Measurements from ENCODE around the gene PLXNA2. TPM values are rescaled to one million over a fixed set of nuclear protein-coding genes. Genes with fewer than 3 reads are reported as not detected.

Gene PLXNA2
- total RNA-seq, 2 experiments from 2014 or later, result 0.23 TPM; not detected in 1

GRCh38 chr1:208025031-208025430, 219.2 kb downstream of the PLXNA2 start:
- CTCF ChIA-PET (ENCODE audit: unreplicated experiment), result no interaction called here
- intact Hi-C loops (cut with micrococcal nuclease; ENCODE audit: unreplicated experiment), result no loop called here
- no peak for DNase-seq (ENCODE audit: low spot score)

GRCh38 chr1:208024406-208024805, 219.8 kb downstream of the PLXNA2 start:
- H3K9me3 ChIP-seq (ENCODE audit: low read length), result no peaks in the 10 kb centered on the region
- intact Hi-C loops (cut with micrococcal nuclease; ENCODE audit: unreplicated experiment), result no loop called here
- DNase-seq (ENCODE audit: low spot score), result no peak
- no peaks in the 10 kb centered on the region for H3K9me2 ChIP-seq (ENCODE audit: insufficient read depth, low read length)
- H4K20me1 ChIP-seq (ENCODE audit: insufficient read depth, low read length), result no peaks in the 10 kb centered on the region
- CTCF ChIA-PET (ENCODE audit: unreplicated experiment), result no interaction called here
- H3K79me2 ChIP-seq (ENCODE audit: insufficient read depth, low read depth, low read length), result no peaks in the 10 kb centered on the region
- POLR2A ChIA-PET, result interaction anchor here (1.7 kb wide), 1 partner anchor 9 kb away, joined by 5 read pairs; no protein-coding TSS in a partner anchor
- H2AFZ ChIP-seq (ENCODE audit: low read length), result no peak overlapping the region
- H3K36me3 ChIP-seq (ENCODE audit: insufficient read depth, low read length), result no peaks in the 10 kb centered on the region
- TF ChIP-seq CTCF (conservative IDR thresholded peaks at IDR 0.05; ENCODE audit: low read length) (no peak), EZH2phosphoT487 (IDR thresholded peaks at IDR 0.05; ENCODE audit: borderline replicate concordance, low read depth, low read length) (no peak)
- H3K27ac ChIP-seq (ENCODE audit: low read depth, low read length, poor library complexity, severe bottlenecking), result no peak overlapping the region
- no peak overlapping the region for H3K4me3 ChIP-seq (ENCODE audit: low read depth, low read length, poor library complexity, severe bottlenecking)
- BruUV-seq (replicated peaks), result no TSS peak
- no peak overlapping the region for H3K4me2 ChIP-seq (ENCODE audit: low read length)
- H3K4me1 ChIP-seq (ENCODE audit: insufficient read depth, low read length, poor library complexity, severe bottlenecking), result no peaks in the 10 kb centered on the region

More at GRCh38 chr1:208025031-208025430, 219.2 kb downstream of the PLXNA2 start:
- TF ChIP-seq CTCF (conservative IDR thresholded peaks at IDR 0.05; ENCODE audit: low read length) (no peak), EZH2phosphoT487 (IDR thresholded peaks at IDR 0.05; ENCODE audit: borderline replicate concordance, low read depth, low read length) (no peak)
- H2AFZ ChIP-seq (ENCODE audit: low read length), result no peak overlapping the region
- H3K27ac ChIP-seq (ENCODE audit: low read depth, low read length, poor library complexity, severe bottlenecking), result no peak overlapping the region
- H4K20me1 ChIP-seq (ENCODE audit: insufficient read depth, low read length), result no peaks in the 10 kb centered on the region
- no peaks in the 10 kb centered on the region for H3K9me3 ChIP-seq (ENCODE audit: low read length)
- BruUV-seq (replicated peaks), result no TSS peak
- H3K79me2 ChIP-seq (ENCODE audit: insufficient read depth, low read depth, low read length), result no peaks in the 10 kb centered on the region
- no peak overlapping the region for H3K4me3 ChIP-seq (ENCODE audit: low read depth, low read length, poor library complexity, severe bottlenecking)
- no peaks in the 10 kb centered on the region for H3K36me3 ChIP-seq (ENCODE audit: insufficient read depth, low read length)
- H3K9me2 ChIP-seq (ENCODE audit: insufficient read depth, low read length), result no peaks in the 10 kb centered on the region
- POLR2A ChIA-PET, result interaction anchor here (1.7 kb wide), 1 partner anchor 10 kb away, joined by 5 read pairs; no protein-coding TSS in a partner anchor
- no peaks in the 10 kb centered on the region for H3K4me1 ChIP-seq (ENCODE audit: insufficient read depth, low read length, poor library complexity, severe bottlenecking)
- H3K4me2 ChIP-seq (ENCODE audit: low read length), result no peak overlapping the region

DNA sequence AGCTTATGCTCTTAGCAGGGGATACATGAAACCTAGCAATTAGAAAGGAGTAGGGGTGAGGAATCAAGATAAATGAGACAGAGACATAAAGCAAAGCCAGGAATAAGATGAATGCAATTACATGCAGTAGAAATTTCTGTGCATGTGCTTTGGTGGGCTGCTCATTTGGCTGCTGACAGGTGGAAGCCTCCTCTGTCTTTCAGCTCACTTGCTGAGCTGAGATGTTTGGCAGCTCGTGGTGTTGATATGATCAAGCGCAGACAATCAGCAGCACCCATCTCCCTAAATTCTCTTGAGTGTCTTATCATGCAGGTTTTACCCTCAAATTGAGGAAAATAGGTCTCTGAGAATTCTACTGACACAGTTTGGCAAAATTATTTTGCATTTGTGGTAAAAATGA, 224.9 kb downstream of the PLXNA2 start:
- ChIA-PET POLR2A (interaction anchor here (0.6 kb wide), 1 partner anchor 26 kb away, joined by 3 read pairs; no protein-coding TSS in a partner anchor), CTCF (ENCODE audit: unreplicated experiment) (no interaction called here)
- Histone ChIP-seq H3K36me3 (ENCODE audit: insufficient read depth, low read length) (no peaks in the 10 kb centered on the region), H3K4me3 (ENCODE audit: low read depth, low read length, poor library complexity, severe bottlenecking) (no peak overlapping the region), H3K9me3 (ENCODE audit: low read length) (no peaks in the 10 kb centered on the region), H2AFZ (ENCODE audit: low read length) (no peak overlapping the region), H3K4me1 (ENCODE audit: insufficient read depth, low read length, poor library complexity, severe bottlenecking) (no peaks in the 10 kb centered on the region), H3K9me2 (ENCODE audit: insufficient read depth, low read length) (no peaks in the 10 kb centered on the region), H3K27ac (ENCODE audit: low read depth, low read length, poor library complexity, severe bottlenecking) (no peak overlapping the region), H4K20me1 (ENCODE audit: insufficient read depth, low read length) (no peaks in the 10 kb centered on the region), H3K4me2 (ENCODE audit: low read length) (no peak overlapping the region), H3K79me2 (ENCODE audit: insufficient read depth, low read depth, low read length) (no peaks in the 10 kb centered on the region)
- intact Hi-C loops (cut with micrococcal nuclease; ENCODE audit: unreplicated experiment), result no loop called here
- no peak for DNase-seq (ENCODE audit: low spot score)
- TF ChIP-seq EZH2phosphoT487 (IDR thresholded peaks at IDR 0.05; ENCODE audit: borderline replicate concordance, low read depth, low read length) (no peak), CTCF (conservative IDR thresholded peaks at IDR 0.05; ENCODE audit: low read length) (no peak)
- BruUV-seq (replicated peaks), result no TSS peak

Data from OCI-LY7 (cell line).